Measurements from ENCODE around the gene ZNF76. TPM values are rescaled to one million over a fixed set of nuclear protein-coding genes. Genes with fewer than 3 reads are reported as not detected.

The ZNF76 gene
- 10 to 100 TPM; 20.7 to 30.5 (median 27.9) TPM for polyA plus RNA-seq

DNA sequence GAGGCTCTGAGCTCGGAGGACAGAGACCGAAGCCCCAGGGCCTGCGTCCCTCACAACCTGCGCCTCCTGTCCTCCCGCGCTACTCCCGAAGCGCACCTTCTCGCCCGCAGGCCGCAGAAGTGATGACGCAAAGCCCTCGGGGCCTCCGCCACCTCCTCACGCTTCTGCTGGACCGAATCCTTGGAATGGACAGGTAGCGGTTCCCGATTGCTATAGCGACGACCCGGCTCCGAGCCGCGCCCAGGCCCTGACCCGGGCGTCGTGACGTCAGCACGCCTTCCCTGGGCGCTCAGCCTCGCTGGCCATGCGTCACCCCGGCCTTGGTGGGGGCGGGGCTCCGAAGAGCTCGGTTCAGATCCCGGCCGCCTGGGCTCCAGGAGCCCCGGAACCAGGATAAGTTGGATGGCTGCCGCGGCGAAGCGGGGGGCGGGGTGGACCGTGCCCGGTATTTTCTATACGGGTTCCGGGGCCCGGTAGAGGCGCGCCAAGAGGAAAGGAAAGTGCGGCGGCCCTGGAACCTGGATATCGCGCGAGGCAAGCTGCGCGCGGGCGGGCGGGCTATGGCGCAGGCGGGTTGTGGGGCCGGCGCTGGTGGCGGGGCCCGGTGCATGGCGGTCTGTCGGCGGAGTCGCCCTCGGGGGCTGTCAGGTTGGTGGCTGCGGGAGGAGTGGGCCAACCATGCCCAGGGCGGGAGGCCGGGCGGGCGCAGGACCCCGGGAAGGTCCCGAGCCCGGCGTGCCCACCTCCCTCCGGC, at the start of gene ZNF76:
Gene ZNF76 (plus strand): TSS at position 542 of the 754 bp plus-strand sequence. CDS start 21,417 bp downstream, outside the sequence.
- Mint-ChIP-seq H3K36me3 (no peaks in the 10 kb centered on the region), H3K27me3 (ENCODE audit: low read depth in 3 of 3) (peaks cover 8 to 13% (median 12%) of the 10 kb centered on the region in 3 donors), H3K27ac (peak within 1 kb of the TSS; percentile 95 to 99 (median 99)), H3K4me1 (peaks cover 55 to 63% of the 10 kb centered on the region in 2 donors), H3K9me3 (no peaks in the 10 kb centered on the region), H3K4me3 (peak within 1 kb of the TSS; percentile 96 to 99 (median 97))
- peak; percentile 91 to 93 (median 91) for DNase-seq

GRCh38 chr6:35213298-35213791, 46.2 kb upstream of the ZNF76 start:
- no peak overlapping the region for H3K27ac Mint-ChIP-seq
- DNase-seq = no peak
- H3K4me3 Mint-ChIP-seq = peak overlapping the region; percentile 47 to 84 (median 77)
- peaks cover 18 to 40% (median 29%) of the 10 kb centered on the region in 3 donors for H3K27me3 Mint-ChIP-seq (ENCODE audit: low read depth in 3 of 3)
- peaks cover 0 to 4% (median 4%) of the 10 kb centered on the region in 3 donors for H3K36me3 Mint-ChIP-seq
- peaks cover 9 to 14% of the 10 kb centered on the region in 2 donors for H3K4me1 Mint-ChIP-seq
- H3K9me3 Mint-ChIP-seq = no peaks in the 10 kb centered on the region

DNA sequence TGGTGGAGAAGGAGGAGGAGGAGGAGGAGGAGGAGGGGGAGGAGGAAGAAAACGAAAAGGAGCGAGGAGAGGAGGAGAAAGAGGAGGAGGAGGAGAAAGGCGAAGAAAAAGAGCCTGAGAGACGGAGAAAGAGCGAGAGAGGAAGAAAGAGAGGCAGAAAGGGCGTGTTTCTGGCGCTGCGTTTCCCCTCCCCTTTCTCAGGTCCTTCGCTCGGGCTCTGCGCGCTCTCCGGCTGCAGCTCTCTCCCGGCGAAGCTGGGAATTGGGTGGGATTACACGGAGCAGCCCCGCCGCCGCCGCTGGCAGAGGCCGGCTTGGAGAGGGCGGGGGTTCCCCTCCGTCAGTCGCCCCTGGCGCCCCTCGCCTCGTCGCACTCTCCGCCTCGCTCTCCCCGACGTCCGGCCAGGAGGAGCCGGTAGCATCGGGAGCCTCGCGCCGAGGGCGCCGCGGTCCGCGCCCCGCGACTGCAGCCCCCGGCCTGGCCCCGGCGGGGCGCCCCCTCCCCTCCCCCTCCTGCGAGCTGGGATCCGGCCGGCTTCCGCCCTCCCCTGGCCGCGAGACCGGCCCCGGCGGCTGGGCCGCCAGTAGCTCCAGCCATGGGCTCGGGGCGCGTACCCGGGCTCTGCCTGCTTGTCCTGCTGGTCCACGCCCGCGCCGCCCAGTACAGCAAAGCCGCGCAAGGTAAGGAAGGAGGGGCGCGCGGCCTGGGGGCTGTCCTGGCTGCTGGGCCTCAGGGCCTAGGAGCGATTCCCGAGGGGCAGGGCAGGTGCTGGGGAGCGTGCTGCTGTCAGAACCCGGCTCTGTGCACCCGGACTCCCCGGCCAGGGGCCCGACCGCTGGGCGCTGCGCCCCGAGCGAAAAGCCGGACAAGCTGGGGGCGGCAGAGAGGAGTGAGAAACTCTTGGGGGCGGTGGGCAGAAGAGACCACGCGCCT, 45.4 kb upstream of the ZNF76 start, which contains the start of gene SCUBE3:
Gene SCUBE3 (plus strand): TSS at position 133 of the 933 bp plus-strand sequence. CDS start 463 bp downstream, at position 596.
- Mint-ChIP-seq H3K27ac (no peak within 1 kb of the TSS), H3K4me3 (peak within 1 kb of the TSS; percentile 47 to 84 (median 77)), H3K4me1 (peaks cover 9 to 14% of the 10 kb centered on the region in 2 donors), H3K36me3 (peaks cover 0 to 4% (median 4%) of the 10 kb centered on the region in 3 donors), H3K27me3 (ENCODE audit: low read depth in 3 of 3) (peaks cover 15 to 40% (median 29%) of the 10 kb centered on the region in 3 donors), H3K9me3 (no peaks in the 10 kb centered on the region)
- DNase-seq = no peak

GRCh38 chr6:35214869-35215664, 44.5 kb upstream of the ZNF76 start:
- Mint-ChIP-seq H3K4me3 (peak overlapping the region in 4 of 5 donors; percentile 21 to 56 (median 40)), H3K27me3 (ENCODE audit: low read depth in 3 of 3) (peaks cover 15 to 40% (median 32%) of the 10 kb centered on the region in 3 donors), H3K4me1 (peaks cover 9 to 14% of the 10 kb centered on the region in 2 donors), H3K9me3 (no peaks in the 10 kb centered on the region), H3K36me3 (peaks cover 0 to 4% (median 4%) of the 10 kb centered on the region in 3 donors), H3K27ac (no peak overlapping the region)
- no peak for DNase-seq

- peaks cover 9 to 14% of the 10 kb centered on the region in 2 donors for H3K4me1 Mint-ChIP-seq
- H3K9me3 Mint-ChIP-seq = no peaks in the 10 kb centered on the region
- no peak overlapping the region for H3K27ac Mint-ChIP-seq
- no peak for DNase-seq
- peaks cover 15 to 44% (median 33%) of the 10 kb centered on the region in 3 donors for H3K27me3 Mint-ChIP-seq (ENCODE audit: low read depth in 3 of 3)
- H3K36me3 Mint-ChIP-seq = peaks cover 0 to 4% (median 4%) of the 10 kb centered on the region in 3 donors
- peak overlapping the region in 3 of 5 donors; percentile 17 to 54 (median 18) for H3K4me3 Mint-ChIP-seq
These were observed 43.7 kb upstream of the ZNF76 start for GRCh38 chr6:35215665-35216411.

GRCh38 chr6:35216412-35216732, 43.2 kb upstream of the ZNF76 start:
- DNase-seq = no peak
- H3K4me1 Mint-ChIP-seq = peaks cover 9 to 14% of the 10 kb centered on the region in 2 donors
- H3K27ac Mint-ChIP-seq = no peak overlapping the region
- no peak overlapping the region for H3K4me3 Mint-ChIP-seq
- H3K9me3 Mint-ChIP-seq = no peaks in the 10 kb centered on the region
- peaks cover 13 to 41% (median 33%) of the 10 kb centered on the region in 3 donors for H3K27me3 Mint-ChIP-seq (ENCODE audit: low read depth in 3 of 3)
- H3K36me3 Mint-ChIP-seq = peaks cover 0 to 4% (median 4%) of the 10 kb centered on the region in 3 donors

DNA sequence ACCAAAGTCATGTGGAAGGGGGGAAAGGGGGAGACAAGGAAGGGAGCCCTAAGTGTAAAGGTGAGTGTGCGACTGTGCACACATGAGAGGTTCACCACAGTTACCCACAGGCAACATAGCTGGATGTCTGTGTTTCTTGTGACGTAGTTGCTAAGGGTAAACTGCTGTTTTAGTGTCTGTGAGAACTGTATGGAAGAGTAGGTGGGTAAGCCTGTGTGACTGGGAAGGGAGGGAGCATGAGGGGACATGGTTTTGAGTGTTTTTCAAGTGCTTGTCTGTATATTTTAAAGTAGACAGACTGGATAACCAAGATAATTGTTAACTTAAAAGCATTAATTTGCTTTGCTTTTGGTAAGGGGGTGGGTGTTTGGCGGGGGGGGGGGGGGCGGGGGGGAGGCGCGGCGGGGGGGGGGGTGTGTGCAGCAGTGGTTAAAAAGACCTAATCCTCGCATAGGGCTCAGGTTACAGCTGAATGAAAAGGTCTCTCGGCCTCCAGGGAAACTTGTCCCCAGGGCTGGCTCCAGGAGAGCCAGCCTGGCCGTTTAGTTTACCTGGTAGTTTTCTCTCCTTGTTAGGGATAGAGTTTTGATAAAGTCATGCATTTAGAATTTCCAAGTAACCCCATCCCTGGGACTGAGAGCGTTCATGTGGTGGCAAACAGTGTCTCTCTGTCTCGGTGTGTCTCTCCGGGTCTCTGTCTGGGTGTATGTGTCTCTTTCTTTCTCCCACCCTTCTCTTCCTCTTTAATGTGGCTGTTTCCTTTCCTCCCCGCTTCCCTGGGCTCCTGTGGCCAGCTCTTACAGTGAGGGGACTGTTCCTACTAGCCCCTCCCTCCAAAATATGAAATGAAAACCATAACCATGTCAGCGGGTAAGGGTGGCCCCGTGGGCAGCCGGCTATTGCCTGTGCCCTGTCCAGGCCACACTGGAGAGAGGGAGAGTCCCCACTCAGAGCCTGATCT, 42.4 kb upstream of the ZNF76 start:
- H3K4me3 Mint-ChIP-seq = no peak overlapping the region
- H3K27me3 Mint-ChIP-seq (ENCODE audit: low read depth in 3 of 3) = peaks cover 13 to 34% (median 32%) of the 10 kb centered on the region in 3 donors

GRCh38 chr6:35218021-35218420, 41.5 kb upstream of the ZNF76 start:
- H3K4me3 Mint-ChIP-seq = no peak overlapping the region
- no peak for DNase-seq
- peaks cover 12 to 26% (median 25%) of the 10 kb centered on the region in 3 donors for H3K27me3 Mint-ChIP-seq (ENCODE audit: low read depth in 3 of 3)
- no peaks in the 10 kb centered on the region for H3K9me3 Mint-ChIP-seq
- H3K36me3 Mint-ChIP-seq = peaks cover 0 to 4% (median 3%) of the 10 kb centered on the region in 3 donors
- H3K4me1 Mint-ChIP-seq = peaks cover 5 to 10% of the 10 kb centered on the region in 2 donors
- H3K27ac Mint-ChIP-seq = no peak overlapping the region

More for the DNA sequence above, 42.4 kb upstream of the ZNF76 start:
- no peak overlapping the region for H3K27ac Mint-ChIP-seq
- peaks cover 0 to 4% (median 4%) of the 10 kb centered on the region in 3 donors for H3K36me3 Mint-ChIP-seq
- peaks cover 9 to 14% of the 10 kb centered on the region in 2 donors for H3K4me1 Mint-ChIP-seq
- H3K9me3 Mint-ChIP-seq = no peaks in the 10 kb centered on the region
- no peak for DNase-seq

- Mint-ChIP-seq H3K4me1 (peaks cover 2 to 6% of the 10 kb centered on the region in 2 donors), H3K27me3 (ENCODE audit: low read depth in 3 of 3) (peaks cover 11 to 25% (median 24%) of the 10 kb centered on the region in 3 donors), H3K9me3 (no peaks in the 10 kb centered on the region), H3K36me3 (peaks cover 0 to 4% (median 0%) of the 10 kb centered on the region in 3 donors), H3K27ac (no peak overlapping the region), H3K4me3 (no peak overlapping the region)
- no peak for DNase-seq
These were observed 41.1 kb upstream of the ZNF76 start for GRCh38 chr6:35218456-35218855.

- Mint-ChIP-seq H3K4me1 (peaks cover 2 to 5% of the 10 kb centered on the region in 2 donors), H3K9me3 (no peaks in the 10 kb centered on the region), H3K27me3 (ENCODE audit: low read depth in 3 of 3) (peaks cover 8 to 25% (median 21%) of the 10 kb centered on the region in 3 donors), H3K4me3 (no peak overlapping the region), H3K27ac (no peak overlapping the region), H3K36me3 (peaks cover 0 to 8% (median 4%) of the 10 kb centered on the region in 3 donors)
- no peak for DNase-seq
These were observed 39.7 kb upstream of the ZNF76 start for GRCh38 chr6:35219683-35220326.

GRCh38 chr6:35220711-35221110, 38.8 kb upstream of the ZNF76 start:
- H3K36me3 Mint-ChIP-seq = peaks cover 0 to 8% (median 3%) of the 10 kb centered on the region in 3 donors
- H3K27me3 Mint-ChIP-seq (ENCODE audit: low read depth in 3 of 3) = peaks cover 8 to 19% (median 16%) of the 10 kb centered on the region in 3 donors
- peaks cover 0 to 2% of the 10 kb centered on the region in 2 donors for H3K4me1 Mint-ChIP-seq
- no peaks in the 10 kb centered on the region for H3K9me3 Mint-ChIP-seq
- no peak overlapping the region for H3K27ac Mint-ChIP-seq
- H3K4me3 Mint-ChIP-seq = no peak overlapping the region
- no peak for DNase-seq

Measured in immature natural killer cell (primary cell).